ENCODE measurements around the gene RGP1. TPM values are rescaled to one million over a fixed set of nuclear protein-coding genes. Genes with fewer than 3 reads are reported as not detected.

Gene RGP1
- total RNA-seq, 3 donors from 2014 or later = 46.5 to 55.7 (median 55.7) TPM

DNA sequence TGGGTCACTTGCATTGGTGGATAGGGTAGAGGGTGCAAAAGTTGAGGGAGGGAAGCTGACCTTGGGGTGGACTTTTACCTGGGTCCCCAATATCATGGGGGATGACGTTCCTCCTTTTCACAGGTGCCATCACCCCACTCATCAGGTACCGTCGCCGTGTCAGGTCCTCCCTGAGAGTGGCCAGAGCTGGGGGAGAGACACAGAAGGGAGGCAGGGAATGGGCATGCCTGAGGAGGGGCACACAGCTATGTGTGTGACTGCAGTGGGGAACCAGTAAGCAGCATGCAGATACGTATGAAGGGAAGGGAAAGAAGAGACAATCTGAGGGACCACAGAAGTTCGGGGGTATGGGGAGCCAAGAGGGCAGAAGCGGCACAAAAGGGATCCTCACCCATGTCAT, 10.2 kb upstream of the RGP1 start:
- intact Hi-C loops (cut with DNase I, micrococcal nuclease) = no loop called here
- peaks cover 13% of the 10 kb centered on the region for H3K4me1 ChIP-seq (ENCODE audit: low read depth)
- ATAC-seq = no peak
- no peak overlapping the region for H3K4me3 ChIP-seq
- no peaks in the 10 kb centered on the region for H3K9me3 ChIP-seq
- H3K36me3 ChIP-seq (ENCODE audit: low read depth) = peaks cover 25% of the 10 kb centered on the region
- no peak for DNase-seq
- TF ChIP-seq, protein P1, sequence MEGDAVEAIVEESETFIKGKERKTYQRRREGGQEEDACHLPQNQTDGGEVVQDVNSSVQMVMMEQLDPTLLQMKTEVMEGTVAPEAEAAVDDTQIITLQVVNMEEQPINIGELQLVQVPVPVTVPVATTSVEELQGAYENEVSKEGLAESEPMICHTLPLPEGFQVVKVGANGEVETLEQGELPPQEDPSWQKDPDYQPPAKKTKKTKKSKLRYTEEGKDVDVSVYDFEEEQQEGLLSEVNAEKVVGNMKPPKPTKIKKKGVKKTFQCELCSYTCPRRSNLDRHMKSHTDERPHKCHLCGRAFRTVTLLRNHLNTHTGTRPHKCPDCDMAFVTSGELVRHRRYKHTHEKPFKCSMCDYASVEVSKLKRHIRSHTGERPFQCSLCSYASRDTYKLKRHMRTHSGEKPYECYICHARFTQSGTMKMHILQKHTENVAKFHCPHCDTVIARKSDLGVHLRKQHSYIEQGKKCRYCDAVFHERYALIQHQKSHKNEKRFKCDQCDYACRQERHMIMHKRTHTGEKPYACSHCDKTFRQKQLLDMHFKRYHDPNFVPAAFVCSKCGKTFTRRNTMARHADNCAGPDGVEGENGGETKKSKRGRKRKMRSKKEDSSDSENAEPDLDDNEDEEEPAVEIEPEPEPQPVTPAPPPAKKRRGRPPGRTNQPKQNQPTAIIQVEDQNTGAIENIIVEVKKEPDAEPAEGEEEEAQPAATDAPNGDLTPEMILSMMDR (IDR thresholded peaks at IDR 0.05) = no peak

DNA sequence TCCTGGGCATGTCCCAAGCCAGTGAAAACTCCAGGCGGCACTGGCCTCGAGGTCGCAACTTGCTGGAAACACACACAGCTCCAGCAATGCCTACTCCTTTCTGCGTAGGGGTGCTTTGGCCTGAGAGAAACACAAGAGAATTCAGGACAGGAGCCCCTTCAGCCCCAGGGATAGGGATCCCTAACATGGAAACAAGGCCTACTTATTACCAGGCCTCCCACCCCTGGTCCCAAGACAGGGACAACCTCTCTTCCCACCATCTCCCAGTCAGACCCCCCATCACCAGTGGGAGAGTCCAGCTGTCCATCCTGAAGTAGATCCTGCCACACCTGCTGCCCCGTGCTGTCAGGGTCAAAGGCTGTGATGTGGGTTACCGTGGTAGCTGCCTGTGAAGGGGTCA, 8.8 kb upstream of the RGP1 start:
- peaks cover 25% of the 10 kb centered on the region for H3K36me3 ChIP-seq (ENCODE audit: low read depth)

DNA sequence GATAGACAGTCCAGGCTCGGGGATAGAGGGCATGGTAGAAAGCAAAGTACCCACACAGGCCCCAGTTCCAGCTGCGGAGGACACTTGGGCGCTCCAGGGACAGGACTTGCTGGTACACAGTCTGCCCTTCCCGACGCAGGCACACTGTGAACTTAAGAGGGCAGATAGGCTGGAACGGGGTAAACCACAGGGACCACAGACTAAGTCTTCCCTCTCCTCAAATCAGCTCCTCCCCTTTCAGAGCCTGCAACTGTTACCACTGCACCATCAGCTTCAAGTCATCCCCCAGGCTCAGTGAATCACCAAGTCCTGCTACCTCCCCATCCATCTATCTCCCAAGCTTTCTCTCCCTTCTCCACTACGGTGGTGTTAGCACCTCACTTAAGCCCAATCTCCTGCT, 7.3 kb upstream of the RGP1 start:
- no peak for DNase-seq
- Histone ChIP-seq H3K9me3 (no peaks in the 10 kb centered on the region), H3K4me3 (no peak overlapping the region), H3K36me3 (ENCODE audit: low read depth) (peaks cover 25% of the 10 kb centered on the region), H3K4me1 (ENCODE audit: low read depth) (peaks cover 14% of the 10 kb centered on the region)
- ATAC-seq = no peak
- intact Hi-C loops (cut with DNase I, micrococcal nuclease) = no loop called here
- TF ChIP-seq, protein P1 (IDR thresholded peaks at IDR 0.05) = no peak

More for the DNA sequence above, 8.8 kb upstream of the RGP1 start:
- ATAC-seq (no peak), DNase-seq (no peak)
- Histone ChIP-seq H3K4me3 (no peak overlapping the region), H3K4me1 (ENCODE audit: low read depth) (no peaks in the 10 kb centered on the region), H3K9me3 (no peaks in the 10 kb centered on the region)
- intact Hi-C loops (cut with DNase I, micrococcal nuclease) = no loop called here
- TF ChIP-seq, protein P1 (IDR thresholded peaks at IDR 0.05) = no peak

DNA sequence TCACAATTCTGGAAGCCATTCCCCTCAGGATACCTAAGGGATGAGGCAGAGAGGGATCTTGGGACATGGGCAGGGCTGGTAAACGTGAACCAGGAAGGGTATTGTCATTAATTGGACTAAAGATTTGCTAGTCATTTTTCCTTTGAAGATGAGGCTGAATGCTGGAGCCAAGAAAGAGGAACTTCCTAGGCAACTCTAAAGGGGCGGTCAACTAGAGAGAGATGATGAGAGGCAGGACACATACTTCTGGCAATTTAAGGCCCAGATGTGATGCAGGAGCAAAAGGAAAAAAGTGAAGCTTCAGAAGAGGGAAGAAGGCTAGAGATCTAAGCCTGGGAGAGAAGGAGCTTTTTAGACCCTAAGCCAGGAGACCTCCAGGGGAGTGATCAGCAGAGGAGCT, 5.6 kb upstream of the RGP1 start:
- ATAC-seq (no peak), DNase-seq (no peak)
- Histone ChIP-seq H3K36me3 (ENCODE audit: low read depth) (peaks cover 19% of the 10 kb centered on the region), H3K4me1 (ENCODE audit: low read depth) (peaks cover 21% of the 10 kb centered on the region), H3K9me3 (no peaks in the 10 kb centered on the region), H3K4me3 (no peak overlapping the region)
- TF ChIP-seq, protein P1 (IDR thresholded peaks at IDR 0.05) = no peak
- intact Hi-C loops (cut with DNase I, micrococcal nuclease) = no loop called here

DNA sequence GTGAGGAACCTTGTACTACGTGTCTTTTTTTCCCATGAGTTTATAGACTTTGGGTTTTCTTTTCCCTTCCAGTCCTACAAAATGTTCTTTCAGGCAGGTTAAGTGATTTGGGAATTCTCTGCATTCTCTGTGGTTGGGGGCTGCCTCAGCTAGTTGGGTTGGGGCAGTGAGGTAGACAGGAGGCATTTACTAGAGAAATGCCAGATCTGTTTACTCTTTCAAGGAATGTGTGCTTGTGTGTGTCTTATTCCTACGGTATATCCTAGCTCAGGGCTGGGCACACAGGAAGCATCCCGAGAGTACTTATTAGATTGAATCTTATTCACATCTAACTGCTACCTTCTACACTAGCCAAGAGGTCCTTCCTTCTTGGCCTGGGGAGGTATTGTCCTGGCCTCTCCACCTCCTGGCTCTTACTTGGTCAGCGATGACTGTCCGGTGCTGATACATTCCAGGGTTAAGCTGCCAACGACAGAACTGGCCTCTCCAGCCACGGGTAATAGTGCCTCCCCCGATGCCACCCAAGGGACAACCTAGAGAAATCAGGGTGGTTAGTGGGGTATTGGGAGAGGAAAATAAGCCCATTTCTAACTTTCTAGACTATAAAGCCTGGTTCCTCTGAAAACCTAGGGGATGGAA, 5.1 kb upstream of the RGP1 start:
- Histone ChIP-seq H3K4me1 (ENCODE audit: low read depth) (peaks cover 21% of the 10 kb centered on the region), H3K9me3 (no peaks in the 10 kb centered on the region), H3K4me3 (no peak overlapping the region), H3K36me3 (ENCODE audit: low read depth) (peaks cover 17% of the 10 kb centered on the region)
- ATAC-seq (no peak), DNase-seq (no peak)
- TF ChIP-seq, protein P1 (IDR thresholded peaks at IDR 0.05) = no peak
- intact Hi-C loops (cut with DNase I, micrococcal nuclease) = no loop called here

DNA sequence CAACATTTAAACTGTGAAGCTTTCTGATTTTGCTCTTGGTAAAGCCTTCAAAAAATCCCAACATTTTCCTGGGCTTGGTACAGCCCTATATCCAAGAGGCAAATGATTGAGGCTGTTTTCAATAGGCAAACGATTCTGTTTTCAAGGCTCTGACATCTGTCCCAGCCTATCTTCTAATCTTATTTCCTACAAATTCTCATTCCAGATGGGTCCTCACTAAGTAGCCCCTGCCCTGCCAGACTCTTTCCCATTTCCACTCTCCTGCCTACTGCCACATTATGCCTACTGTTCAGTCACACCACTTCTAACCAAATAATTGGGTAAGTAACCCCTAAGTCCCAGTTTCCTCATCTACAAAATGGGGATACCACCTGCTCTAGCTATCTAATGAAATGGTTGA, 3.5 kb upstream of the RGP1 start:
- TF ChIP-seq, protein P1 (IDR thresholded peaks at IDR 0.05) = no peak
- ATAC-seq (no peak), DNase-seq (no peak)
- Histone ChIP-seq H3K4me1 (ENCODE audit: low read depth) (peaks cover 31% of the 10 kb centered on the region), H3K9me3 (no peaks in the 10 kb centered on the region), H3K36me3 (ENCODE audit: low read depth) (peaks cover 5% of the 10 kb centered on the region), H3K4me3 (no peak overlapping the region)
- intact Hi-C loops (cut with DNase I, micrococcal nuclease) = no loop called here
